Lung (tissue), 12 donors: Measurements from ENCODE around the gene PHF21B. TPM values are rescaled to one million over a fixed set of nuclear protein-coding genes. Genes with fewer than 3 reads are reported as not detected.

Source experiments
- ATAC-seq: fragments of 200-7000 bp; cut with Tn5 transposase; one replicate; pipeline ENCODE4 v1.9.1; 2020; ENCODE audit warnings: moderate number of reproducible peaks; ENCODE audit not compliant: insufficient read depth, low FRiP score
- DNase-seq, 3 donors: peaks; one replicate each; pipeline ENCODE4 v3.0.0-alpha.2; 2013 to 2017
- H3K27ac ChIP-seq, 2 donors: one replicate each; pipeline ENCODE4 v1.5.1; 2013; ENCODE audit warnings: mild to moderate bottlenecking in 2 of 2, moderate library complexity in 2 of 2, control low read depth in 1 of 2, inconsistent platforms in 1 of 2, low read depth in 1 of 2, low read length in 1 of 2
- H3K27me3 ChIP-seq, 3 donors: one replicate each; pipeline ENCODE4 v1.5.1; 2013; ENCODE audit warnings: low read length in 2 of 3; ENCODE audit not compliant: control insufficient read depth in 3 of 3, insufficient read depth in 3 of 3
- H3K36me3 ChIP-seq, 4 donors: one replicate each; pipeline ENCODE4 v1.5.1; 2013; ENCODE audit warnings: low read length in 4 of 4, mild to moderate bottlenecking in 1 of 4, moderate library complexity in 1 of 4; ENCODE audit not compliant: control insufficient read depth in 4 of 4, insufficient read depth in 4 of 4
- H3K4me1 ChIP-seq, 5 donors: one replicate each; pipeline ENCODE4 v1.5.1; 2013; ENCODE audit warnings: low read length in 5 of 5, mild to moderate bottlenecking in 2 of 5, moderate library complexity in 1 of 5; ENCODE audit not compliant: control insufficient read depth in 5 of 5, insufficient read depth in 5 of 5
- H3K4me3 ChIP-seq: one replicate; pipeline ENCODE4 v1.5.1; 2013; ENCODE audit warnings: mild to moderate bottlenecking, control low read depth, moderate library complexity
- H3K9ac ChIP-seq, 2 donors: one replicate each; pipeline ENCODE4 v1.5.1; 2013; ENCODE audit warnings: low read length in 2 of 2, control low read depth in 1 of 2; ENCODE audit not compliant: insufficient read depth in 1 of 2
- H3K9me3 ChIP-seq, 4 donors: one replicate each; pipeline ENCODE4 v1.5.1; 2013; ENCODE audit warnings: low read length in 3 of 4, mild to moderate bottlenecking in 1 of 4, moderate library complexity in 1 of 4; ENCODE audit not compliant: control insufficient read depth in 4 of 4, insufficient read depth in 3 of 4
- WGBS, 2 donors: extraction: QIAGEN DNeasy Blood & Tissue Kit; methylation state at CpG; one replicate each; pipeline ENCODE4 v1.1.7; 2013; 5-methylcytosine and 5-hydroxymethylcytosine counted together
- polyA plus RNA-seq, 2 donors: library from polyadenylated mRNA; stranded (reverse); fragments of 200-250 nt; gene quantifications; one replicate each; pipeline ENCODE4 v1.2.1, GENCODE V29; 2013
- total RNA-seq, 2 donors: library from RNA; depleted of rRNA in 1 of 2; stranded (reverse); fragments of >200 nt in 1 of 2; gene quantifications; one replicate each; pipeline ENCODE4 v1.2.1, GENCODE V29; 2014 to 2021
- TF ChIP-seq, protein P1 (sequence below): IDR thresholded peaks from 2 replicates; pipeline ENCODE4 v1.5.1; 2012; ENCODE audit warnings: mild to moderate bottlenecking; ENCODE audit errors: control extremely low read depth, extremely low read depth
- donor health status: control.
- donor health status: control.
- donor health status: Bipolar disorder and iron deficiency.
- donor health status: healthy.
- donor health status: DM: yes; HTN: yes; CAD: no.

PHF21B gene
- total and polyA plus RNA-seq, 4 donors, result 0.03 to 0.43 (median 0.26) TPM

DNA sequence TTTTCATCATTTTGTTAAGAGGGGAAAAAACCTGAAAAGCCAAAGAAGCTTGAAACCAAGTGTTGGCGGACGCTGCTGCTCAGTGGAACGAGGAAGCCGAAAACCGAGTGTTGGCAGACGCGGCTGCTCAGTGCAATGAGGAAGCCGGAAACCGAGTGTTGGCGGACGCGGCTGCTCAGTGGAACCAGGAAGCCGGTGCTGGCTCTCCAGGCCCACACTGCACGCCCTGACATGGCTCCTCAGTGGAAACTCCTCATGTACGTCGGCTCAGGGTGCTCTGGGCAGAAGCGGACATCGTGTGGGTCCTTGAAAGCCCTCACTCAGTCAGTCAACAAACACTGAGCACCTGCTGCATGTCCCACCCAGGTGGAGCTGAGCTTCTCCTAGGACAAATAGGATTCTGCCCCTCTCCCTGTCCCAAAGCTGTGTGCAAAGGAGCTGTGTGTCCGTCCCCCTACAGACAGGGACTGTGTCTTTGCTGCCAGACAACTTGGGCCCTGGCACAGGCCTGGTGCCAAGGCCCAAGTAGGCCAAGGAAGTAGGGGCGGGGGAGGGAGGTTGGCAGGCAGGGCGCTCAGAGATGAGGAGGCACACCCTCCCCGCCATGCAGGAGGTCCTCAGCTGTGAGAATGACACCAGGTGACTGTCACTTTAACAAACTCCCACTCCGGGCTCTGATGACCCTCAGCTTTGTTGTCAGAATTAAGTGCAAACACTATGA lies 37.3 kb downstream of the PHF21B start:
- WGBS, 2 donors, result 56 to 76% methylated on average over 23 of the region's 23 CpGs
- ATAC-seq (no peak), DNase-seq (peak; percentile 38 to 64 (median 50))
- peaks cover 0 to 5% (median 2%) of the 10 kb centered on the region in 5 donors for H3K4me1 ChIP-seq
- H3K36me3 ChIP-seq, result no peaks in the 10 kb centered on the region
- no peaks in the 10 kb centered on the region for H3K27me3 ChIP-seq
- H3K9ac ChIP-seq, result no peak overlapping the region
- no peak overlapping the region for H3K4me3 ChIP-seq
- H3K9me3 ChIP-seq, result peaks cover 0 to 2% (median 0%) of the 10 kb centered on the region in 4 donors
- H3K27ac ChIP-seq, result no peak overlapping the region
- TF ChIP-seq, protein P1, sequence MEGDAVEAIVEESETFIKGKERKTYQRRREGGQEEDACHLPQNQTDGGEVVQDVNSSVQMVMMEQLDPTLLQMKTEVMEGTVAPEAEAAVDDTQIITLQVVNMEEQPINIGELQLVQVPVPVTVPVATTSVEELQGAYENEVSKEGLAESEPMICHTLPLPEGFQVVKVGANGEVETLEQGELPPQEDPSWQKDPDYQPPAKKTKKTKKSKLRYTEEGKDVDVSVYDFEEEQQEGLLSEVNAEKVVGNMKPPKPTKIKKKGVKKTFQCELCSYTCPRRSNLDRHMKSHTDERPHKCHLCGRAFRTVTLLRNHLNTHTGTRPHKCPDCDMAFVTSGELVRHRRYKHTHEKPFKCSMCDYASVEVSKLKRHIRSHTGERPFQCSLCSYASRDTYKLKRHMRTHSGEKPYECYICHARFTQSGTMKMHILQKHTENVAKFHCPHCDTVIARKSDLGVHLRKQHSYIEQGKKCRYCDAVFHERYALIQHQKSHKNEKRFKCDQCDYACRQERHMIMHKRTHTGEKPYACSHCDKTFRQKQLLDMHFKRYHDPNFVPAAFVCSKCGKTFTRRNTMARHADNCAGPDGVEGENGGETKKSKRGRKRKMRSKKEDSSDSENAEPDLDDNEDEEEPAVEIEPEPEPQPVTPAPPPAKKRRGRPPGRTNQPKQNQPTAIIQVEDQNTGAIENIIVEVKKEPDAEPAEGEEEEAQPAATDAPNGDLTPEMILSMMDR, result no peak

DNA sequence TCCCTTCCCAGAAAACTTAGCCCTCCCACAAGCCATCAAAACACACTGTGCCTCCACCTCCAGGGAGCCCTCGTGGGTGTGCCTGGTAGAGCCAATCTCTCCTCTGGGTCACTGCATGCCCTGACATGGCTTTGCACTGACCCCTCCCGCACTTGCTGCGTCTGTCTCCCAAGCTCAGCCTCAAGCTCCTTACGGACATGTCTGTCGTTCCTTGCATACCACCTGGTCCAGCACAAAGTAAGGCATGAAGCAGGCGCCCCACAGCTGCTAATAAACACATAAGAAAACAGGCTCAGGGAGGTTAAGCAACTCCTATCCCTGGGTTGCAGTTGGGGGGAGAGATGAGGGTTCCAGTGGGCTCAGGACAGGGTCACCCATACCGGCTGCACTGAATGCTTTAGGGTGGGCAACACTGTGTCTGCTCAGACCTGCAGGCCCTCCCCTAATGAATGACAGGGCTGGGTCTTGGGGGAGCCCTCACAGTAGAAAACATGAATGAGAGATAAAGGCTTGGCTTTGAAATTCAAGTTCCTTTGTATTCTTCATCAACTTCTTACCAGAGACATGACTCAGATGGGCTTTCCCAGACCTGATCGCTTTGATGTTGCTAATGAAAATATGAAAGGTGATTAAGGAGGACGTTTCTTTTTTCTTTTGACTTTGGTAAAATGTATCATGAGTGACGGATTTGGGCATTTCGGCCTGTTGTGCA lies 38.0 kb downstream of the PHF21B start:
- no peaks in the 10 kb centered on the region for H3K27me3 ChIP-seq
- TF ChIP-seq, protein P1, result no peak

DNA sequence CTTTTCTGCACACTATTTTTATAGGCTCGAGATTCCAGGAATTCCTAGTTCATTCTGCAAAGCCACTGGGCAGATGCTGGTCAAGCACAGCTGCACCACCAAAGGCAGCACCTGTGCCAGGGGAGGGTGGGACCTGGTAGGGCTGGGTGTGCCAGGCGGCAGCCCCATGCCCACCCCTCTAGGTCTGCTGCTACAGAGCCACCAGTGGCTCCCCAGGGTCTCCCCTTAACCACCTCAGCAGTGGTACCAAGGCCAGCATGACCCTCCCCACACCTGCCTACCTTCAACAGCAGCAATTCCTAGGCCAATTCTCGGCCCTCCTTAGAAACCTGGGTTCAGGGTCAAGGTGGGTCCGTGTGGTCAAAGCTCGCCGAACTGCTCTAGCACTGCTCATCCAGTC lies 39.5 kb downstream of the PHF21B start:
- Histone ChIP-seq H3K36me3 (no peaks in the 10 kb centered on the region), H3K4me3 (no peak overlapping the region), H3K9ac (no peak overlapping the region), H3K27me3 (no peaks in the 10 kb centered on the region), H3K9me3 (peaks cover 0 to 2% (median 0%) of the 10 kb centered on the region in 4 donors), H3K4me1 (peaks cover 0 to 5% (median 2%) of the 10 kb centered on the region in 5 donors), H3K27ac (no peak overlapping the region)
- ATAC-seq (no peak), DNase-seq (no peak)
- TF ChIP-seq, protein P1, result no peak
- WGBS, 2 donors, result 87 to 91% methylated on average over 6 of the region's 6 CpGs

More for the DNA sequence above, 38.0 kb downstream of the PHF21B start:
- H3K9me3 ChIP-seq, result peaks cover 0 to 2% (median 0%) of the 10 kb centered on the region in 4 donors
- H3K4me1 ChIP-seq, result peaks cover 0 to 5% (median 2%) of the 10 kb centered on the region in 5 donors
- 75 to 85% methylated on average over 11 of the region's 11 CpGs for WGBS, 2 donors
- no peaks in the 10 kb centered on the region for H3K36me3 ChIP-seq
- H3K27ac ChIP-seq, result no peak overlapping the region
- no peak overlapping the region for H3K9ac ChIP-seq
- DNase-seq, result no peak
- no peak overlapping the region for H3K4me3 ChIP-seq
- no peak for ATAC-seq
